NCI-H345 treated with DMSO at 0.1 percent for 48 hours (cell line): ENCODE data around the gene OBP2B.
A peak's percentile ranks its signal among the peaks of the same experiment; 100 is the strongest.

ENCODE experiments used
- DNase-seq: peaks from one replicate; lab custom pipeline; 2025; ENCODE audit not compliant: unreplicated experiment; lab: John Stamatoyannopoulos, UW

OBP2B gene

GRCh38 chr9:133202688-133203453 lies 6.2 kb downstream of the OBP2B start:
- no peak for DNase-seq

GRCh38 chr9:133202145-133202513 lies 6.9 kb downstream of the OBP2B start:
- DNase-seq: no peak

- no peak for DNase-seq
Observed at GRCh38 chr9:133201424-133202144, 7.5 kb downstream of the OBP2B start.

GRCh38 chr9:133200631-133201030 lies 8.4 kb downstream of the OBP2B start:
- no peak for DNase-seq

DNA sequence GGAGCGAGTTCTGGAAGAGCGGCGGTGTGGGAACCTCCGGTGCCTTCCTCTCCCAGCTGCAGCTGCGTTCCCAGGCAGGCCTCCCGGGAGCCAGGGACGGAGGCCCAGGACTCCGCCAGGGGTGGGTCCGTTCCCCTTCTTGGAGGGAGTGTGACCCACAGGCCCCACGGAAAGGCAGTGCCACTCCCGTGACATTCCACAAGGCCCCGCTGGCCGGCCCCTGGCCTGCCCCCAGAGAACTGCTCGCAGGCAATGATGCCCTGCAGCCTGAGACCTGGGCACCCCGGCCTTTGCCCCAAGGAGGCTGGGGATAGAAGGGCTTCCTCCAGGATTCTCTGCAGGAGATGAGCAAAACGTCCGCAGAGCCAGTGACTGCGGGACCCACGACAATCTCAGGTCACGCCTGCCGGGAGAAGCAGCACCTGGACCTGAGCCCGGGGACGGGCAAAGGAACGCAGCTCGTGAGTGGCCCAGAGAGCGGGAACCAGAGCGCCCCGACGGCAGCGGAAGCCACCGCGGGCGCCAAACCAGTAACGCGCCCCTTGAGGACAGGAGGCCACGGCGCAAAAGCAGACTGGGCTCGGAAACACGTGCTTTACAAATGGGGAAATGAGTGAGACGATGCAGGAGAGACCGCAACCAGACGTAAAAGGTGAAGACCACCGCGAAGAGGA lies 9.3 kb downstream of the OBP2B start:
- no peak for DNase-seq

GRCh38 chr9:133195029-133195428 lies 14.0 kb downstream of the OBP2B start:
- no peak for DNase-seq

- no peak for DNase-seq
Observed at GRCh38 chr9:133194597-133194996, 14.5 kb downstream of the OBP2B start.

GRCh38 chr9:133191989-133192388 lies 17.1 kb downstream of the OBP2B start:
- DNase-seq: no peak

DNA sequence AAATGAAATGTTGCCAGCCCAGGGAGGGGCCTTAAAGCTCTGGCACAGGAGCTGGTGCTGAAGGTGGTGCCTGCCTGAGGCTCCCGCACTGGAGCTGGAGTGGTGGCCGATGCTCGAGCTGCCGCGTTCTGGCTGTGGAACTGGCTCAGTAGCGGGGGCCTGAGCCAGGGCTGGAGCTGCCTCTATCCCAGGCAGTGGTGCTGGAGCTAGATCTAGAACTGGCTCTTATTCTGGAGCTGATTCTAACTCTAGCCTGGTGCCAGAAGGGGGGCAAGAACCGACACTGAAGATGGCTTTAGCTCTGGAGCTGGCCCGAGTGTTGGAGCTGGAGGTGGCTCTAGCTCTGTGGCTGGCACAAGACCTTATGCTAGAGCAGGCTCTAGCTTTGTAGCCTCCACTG lies 19.2 kb downstream of the OBP2B start:
- DNase-seq: no peak

GRCh38 chr9:133188843-133189180 lies 20.2 kb downstream of the OBP2B start:
- no peak for DNase-seq

- DNase-seq: peak; percentile 30
Observed at GRCh38 chr9:133188006-133188842, 20.8 kb downstream of the OBP2B start.

GRCh38 chr9:133187561-133188005 lies 21.5 kb downstream of the OBP2B start:
- no peak for DNase-seq

DNA sequence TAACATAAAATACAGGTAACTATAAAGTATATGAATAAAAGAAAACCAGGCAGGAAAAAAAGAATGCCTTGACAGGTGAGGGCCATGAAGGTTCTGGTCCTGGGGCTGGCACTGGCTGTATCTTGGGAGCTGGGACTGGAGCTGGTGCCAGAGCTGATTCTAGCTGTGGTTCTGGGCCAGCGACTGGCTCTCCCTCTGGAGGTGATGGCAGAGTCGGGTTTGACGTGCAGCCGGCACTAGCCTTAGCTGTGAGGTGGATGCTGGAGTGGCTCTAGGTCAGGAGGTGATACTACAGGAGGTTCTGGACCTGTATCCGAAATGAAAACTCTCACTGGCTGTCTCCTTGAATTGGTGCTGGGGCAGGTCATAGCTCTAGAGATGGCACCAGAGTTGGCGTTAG lies 22.3 kb downstream of the OBP2B start:
- DNase-seq: no peak

- peak; percentile 52 for DNase-seq
Observed at GRCh38 chr9:133184971-133185370, 24.1 kb downstream of the OBP2B start.

DNA sequence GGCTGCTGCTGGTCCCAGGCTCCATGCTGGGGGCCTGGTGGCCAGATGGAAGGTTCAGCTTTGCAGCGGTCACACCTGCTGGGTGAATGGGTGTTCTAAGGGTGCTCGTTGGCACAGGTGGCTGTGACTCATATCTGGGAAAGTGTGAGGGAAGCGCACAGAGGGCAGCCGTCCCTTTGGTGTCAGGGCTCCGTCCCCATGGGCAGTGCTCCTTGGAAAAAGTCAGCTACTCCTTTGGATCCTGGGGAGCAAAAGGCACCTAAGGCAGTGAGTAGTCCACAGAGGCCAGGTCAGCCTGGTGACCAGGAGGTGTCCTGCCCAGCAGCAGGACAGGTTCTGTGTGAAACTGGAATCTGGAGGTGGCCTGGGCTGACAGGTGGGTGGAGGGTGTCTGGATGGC lies 26.9 kb downstream of the OBP2B start:
- no peak for DNase-seq

- DNase-seq: no peak
Observed at GRCh38 chr9:133181561-133181960, 27.5 kb downstream of the OBP2B start.

DNA sequence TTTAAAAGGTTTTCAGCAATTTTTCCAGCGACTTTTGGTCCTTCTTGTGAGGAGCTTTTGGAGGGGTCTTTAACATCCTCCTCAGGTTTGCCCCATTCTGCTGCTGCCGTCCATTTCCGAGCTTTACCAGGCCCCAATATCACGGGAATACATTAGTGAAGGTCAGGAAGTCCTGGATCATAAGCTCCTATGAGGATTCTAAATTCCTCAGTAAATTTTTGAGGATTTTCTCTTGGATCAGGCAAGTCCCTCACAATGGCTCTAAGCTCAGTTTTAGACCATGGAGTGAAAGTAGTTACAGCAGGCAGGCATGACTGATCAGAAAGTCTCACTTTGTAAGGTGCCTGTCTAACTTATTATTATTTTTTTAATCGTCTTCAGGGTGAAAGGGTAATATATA lies 28.1 kb downstream of the OBP2B start:
- no peak for DNase-seq

- DNase-seq: no peak
Observed at GRCh38 chr9:133173056-133173455, 36.0 kb downstream of the OBP2B start.

DNA sequence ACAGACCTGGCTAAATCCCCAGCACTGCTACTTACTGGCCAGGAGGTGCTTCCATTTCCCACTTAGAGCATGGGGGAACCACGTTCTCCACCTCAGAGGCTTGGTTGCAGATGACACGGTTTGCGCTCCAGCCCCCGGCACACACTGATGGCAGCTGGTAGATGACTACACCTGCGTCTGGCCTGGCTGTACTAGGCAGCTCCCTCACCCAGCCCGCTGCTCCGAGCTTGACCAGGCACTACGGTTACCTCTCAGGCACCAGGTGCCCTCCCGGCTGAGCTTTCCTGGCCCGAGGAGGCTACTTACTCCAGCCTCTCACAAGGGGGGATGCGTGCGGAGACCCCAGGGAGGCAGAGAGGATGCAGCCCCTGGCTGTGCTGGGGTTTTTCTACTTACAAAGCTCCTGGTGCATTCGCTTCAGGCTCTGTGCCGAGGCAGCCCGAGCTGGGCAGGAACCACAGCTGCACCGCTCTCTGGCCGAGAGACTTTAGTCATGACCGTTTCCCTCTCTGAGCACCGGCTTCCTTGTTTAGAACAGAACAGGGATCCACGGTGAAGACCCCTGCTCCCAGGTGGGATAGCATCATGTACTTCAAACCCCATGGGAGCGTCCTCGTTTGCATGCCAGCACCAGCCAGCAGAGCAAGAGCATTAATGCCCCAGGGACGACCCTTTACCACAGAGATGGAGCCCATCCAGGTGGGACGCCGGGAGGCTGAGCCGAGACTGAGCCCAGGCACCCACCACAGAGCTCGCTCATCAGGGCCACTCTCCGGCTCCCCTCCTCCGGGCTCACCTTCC lies 37.7 kb downstream of the OBP2B start:
- DNase-seq: no peak

DNA sequence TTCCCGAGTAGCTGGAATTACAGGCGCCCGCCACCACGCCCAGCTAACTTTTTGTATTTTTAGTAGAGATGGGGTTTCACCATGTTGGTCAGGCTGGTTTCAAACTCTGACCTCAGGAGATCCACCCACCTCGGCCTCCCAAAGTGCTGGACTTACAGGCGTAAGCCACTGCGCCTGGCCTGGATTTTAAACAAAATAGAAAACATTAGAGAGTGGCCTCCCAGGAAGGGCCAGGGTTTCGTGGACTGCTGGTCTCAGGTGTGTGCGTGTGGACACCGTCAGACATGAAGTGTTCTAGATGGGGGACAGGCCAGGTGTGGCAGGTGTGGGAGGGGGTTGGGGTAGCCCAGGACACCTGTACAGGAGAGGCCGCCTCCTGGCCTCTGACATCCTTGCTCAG lies 38.3 kb downstream of the OBP2B start:
- DNase-seq: no peak
